Dedifferentiated amniotic fluid mesenchymal stem cell (primary cell): ENCODE results near the gene RCN2.
"Not testable (repeated sequence)": the region's sequence is repeated elsewhere in the genome, so short reads cannot be mapped to it uniquely, and the experiment has no call there.

Experiments
- DNase-seq: peaks from one replicate; pipeline ENCODE4 v3.0.0-alpha.2; 2016; ENCODE audit errors: extremely low spot score

The RCN2 gene

GRCh38 chr15:76932135-76932966 lies 802 bp downstream of the RCN2 start:
- DNase-seq: no peak

DNA sequence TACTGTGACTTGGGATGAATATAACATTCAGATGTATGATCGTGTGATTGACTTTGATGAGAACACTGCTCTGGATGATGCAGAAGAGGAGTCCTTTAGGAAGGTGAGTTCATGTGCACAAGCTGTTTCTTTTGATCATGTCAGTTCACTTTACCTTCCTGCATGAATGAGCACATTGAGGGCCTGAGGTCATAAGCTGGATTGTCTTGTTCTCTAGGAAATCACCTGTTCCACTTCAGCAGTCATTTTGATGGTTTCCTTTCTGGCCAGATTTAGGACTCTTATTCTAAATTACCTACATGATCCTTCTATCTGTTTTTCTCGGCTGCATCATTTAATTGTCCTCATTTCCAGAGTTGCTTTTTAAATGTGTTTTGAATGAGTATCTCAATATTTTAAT lies 4.1 kb downstream of the RCN2 start:
- no peak for DNase-seq

- DNase-seq: no peak
These were observed 5.1 kb downstream of the RCN2 start for GRCh38 chr15:76936671-76937070.

GRCh38 chr15:76938752-76939151 lies 7.2 kb downstream of the RCN2 start:
- no peak for DNase-seq

DNA sequence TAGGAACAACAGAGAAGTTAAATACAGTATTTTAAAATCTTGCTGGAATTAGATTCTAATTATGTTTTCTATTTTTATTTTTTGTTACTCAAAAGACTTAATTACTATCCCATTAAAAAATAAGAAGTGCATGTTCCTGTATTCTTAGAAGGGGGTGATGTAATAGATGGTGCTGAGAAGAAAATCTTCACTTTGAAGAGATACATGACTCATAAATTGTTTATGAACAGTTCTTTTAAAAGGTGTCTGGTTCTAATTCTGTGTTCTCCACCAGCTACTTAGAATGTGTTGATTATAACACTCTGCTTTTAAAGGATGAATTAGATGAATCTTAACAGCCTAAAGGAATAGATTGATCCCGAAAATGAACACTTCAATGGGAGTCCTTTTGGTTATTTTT lies 8.2 kb downstream of the RCN2 start:
- DNase-seq: no peak

- no peak for DNase-seq
These were observed 10.1 kb downstream of the RCN2 start for GRCh38 chr15:76941636-76942035.

GRCh38 chr15:76942331-76942730 lies 10.8 kb downstream of the RCN2 start:
- no peak for DNase-seq

GRCh38 chr15:76945494-76946093 lies 14.0 kb downstream of the RCN2 start:
- DNase-seq: no peak

GRCh38 chr15:76947454-76947853 lies 15.9 kb downstream of the RCN2 start:
- no peak for DNase-seq

DNA sequence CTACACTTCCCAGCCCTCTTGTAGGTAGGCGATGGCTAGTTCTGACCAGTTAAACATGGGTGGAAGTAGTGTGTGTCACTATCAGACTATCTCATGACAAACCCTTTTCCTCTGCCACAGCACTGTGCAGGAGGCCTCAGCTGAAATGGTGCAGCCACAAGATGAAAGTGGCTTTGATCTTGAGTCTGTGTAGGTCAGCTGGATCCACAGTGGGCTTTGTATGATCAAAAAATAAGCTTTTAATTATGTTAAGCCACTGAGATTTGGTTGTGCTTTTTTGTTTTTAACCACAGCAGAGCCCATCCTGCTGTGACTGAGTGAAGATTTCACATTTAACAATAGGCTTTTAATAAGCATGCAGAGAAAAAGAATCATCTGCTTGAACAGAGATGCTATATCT lies 19.7 kb downstream of the RCN2 start:
- DNase-seq: no peak

DNA sequence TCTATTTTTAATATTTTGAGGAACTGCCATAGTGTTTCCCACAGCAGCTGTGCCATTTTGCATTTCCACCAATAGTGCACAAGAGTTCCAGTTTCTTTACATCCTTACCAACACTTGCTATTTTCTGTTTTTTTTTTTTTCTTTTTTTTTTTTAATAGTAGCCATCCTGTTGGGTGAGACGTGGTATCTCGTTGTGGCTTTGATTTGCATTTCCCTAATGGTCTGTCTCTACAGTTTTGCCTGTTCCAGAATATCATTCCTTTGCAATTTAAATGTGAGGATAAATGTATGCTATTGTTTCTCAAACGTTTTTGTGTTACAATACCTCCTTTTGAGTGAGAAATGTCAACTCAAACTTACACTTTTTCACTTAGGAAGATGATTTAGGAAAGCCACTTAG lies 22.4 kb downstream of the RCN2 start:
- DNase-seq: no peak

DNA sequence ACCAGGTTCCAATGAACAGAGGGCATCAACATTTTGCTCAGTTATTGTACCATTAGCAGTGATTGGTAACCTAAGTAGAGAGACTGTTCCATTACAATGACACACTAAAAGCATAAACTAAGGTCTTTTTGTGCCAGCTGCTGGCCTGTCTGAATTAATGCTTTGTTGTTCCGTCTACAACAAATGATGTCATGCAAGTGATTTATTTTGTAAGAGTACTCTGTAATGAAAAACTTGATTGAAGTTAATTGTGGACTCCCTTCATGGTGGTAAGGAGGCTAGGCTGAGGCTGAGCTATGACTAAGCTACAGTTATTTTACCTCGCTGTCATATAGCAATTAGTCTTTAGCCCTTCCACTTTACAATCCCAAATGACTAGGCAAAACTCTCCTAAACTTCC lies 23.2 kb downstream of the RCN2 start:
- no peak for DNase-seq

- no peak for DNase-seq
These were observed 29.9 kb downstream of the RCN2 start for GRCh38 chr15:76961268-76962011.

DNA sequence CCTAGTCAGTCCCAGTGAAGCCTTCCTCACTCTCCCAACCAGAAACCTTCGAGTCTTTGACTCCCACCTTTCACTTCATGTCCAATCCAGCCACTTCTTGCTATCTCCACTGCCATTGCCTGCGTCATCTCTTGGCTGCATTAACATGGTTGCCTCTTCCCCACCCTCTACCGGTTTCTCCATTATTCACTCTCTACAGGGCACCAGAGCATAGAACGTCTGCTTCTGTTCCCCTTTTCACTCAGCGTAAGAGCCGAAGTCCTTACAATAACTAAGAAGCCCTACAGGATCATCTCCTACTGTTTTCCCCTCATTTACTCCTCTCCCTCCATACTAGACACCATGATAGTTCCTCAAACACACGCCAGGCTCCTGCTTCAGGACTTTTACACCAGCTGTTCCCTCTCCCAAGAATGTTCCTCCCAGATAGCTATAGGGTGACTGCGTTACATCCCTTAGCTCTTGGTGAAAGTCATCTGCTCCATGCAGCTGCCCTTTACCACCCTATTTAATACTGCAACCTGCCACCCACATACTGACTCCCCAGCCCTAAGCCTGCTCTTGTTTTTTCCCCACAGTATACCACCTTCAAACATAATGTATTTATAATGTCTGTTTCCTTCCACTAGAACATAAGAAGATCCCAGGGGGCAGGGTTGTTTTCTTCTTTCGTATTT lies 30.9 kb downstream of the RCN2 start:
- no peak for DNase-seq

GRCh38 chr15:76963596-76963995 lies 32.0 kb downstream of the RCN2 start:
- no peak for DNase-seq

- no peak for DNase-seq
These were observed 32.6 kb downstream of the RCN2 start for GRCh38 chr15:76964157-76964556.

- not testable (repeated sequence) for DNase-seq
These were observed 34.5 kb downstream of the RCN2 start for GRCh38 chr15:76966051-76966450.

- DNase-seq: no peak
These were observed 35.5 kb downstream of the RCN2 start for GRCh38 chr15:76967067-76967466.

DNA sequence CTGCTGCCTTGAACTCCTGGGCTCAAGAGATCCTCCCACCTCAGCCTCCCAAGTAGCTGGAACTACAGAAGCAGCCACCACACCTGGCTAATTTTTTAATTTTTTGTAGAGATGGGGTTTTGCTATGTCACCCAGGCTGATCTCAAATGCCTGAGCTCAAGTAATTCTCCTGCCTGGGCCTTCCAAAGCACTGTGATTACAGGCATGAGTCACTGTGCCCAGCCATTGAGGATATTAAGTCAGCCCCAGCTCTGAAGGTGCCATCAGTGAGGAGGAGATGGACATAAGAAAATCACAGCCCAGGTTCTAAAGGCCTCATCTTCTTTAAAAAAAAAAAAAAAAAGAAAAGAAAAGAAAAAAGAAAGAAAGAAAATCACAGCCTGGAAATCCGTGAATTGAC lies 36.8 kb downstream of the RCN2 start:
- no peak for DNase-seq

- no peak for DNase-seq
These were observed 41.1 kb downstream of the RCN2 start for GRCh38 chr15:76972389-76973361.

DNA sequence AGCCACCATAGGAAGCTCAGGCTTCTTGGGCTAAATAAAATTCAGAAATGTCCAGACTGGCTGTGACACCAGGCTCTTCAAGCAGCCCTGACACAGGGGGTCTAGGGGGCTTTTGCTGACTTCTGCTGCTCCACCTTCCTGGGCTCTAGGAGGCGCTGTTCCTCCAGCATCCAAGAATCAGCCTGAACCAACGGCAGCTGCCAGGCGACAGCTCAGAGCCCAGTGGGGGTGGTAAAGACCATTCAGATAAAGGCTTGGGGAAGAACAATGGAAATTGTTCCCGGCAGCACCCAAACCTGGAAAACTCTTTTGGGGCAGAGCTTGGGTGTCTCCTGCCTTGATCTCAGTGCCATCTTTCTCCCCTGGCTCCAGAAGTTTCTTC lies 41.8 kb downstream of the RCN2 start:
- no peak for DNase-seq
